IMR-90 (cell line): ENCODE data around the gene NR2F1. TPM values are rescaled to one million over a fixed set of nuclear protein-coding genes. Genes with fewer than 3 reads are reported as not detected.

Experiments used
- ATAC-seq: fragments of 200-7000 bp; cut with Tn5 transposase; 2 replicates; pipeline ENCODE4 v1.9.1; 2020; ENCODE audit warnings: low read depth, mild to moderate bottlenecking, moderate library complexity
- BruUV-seq: library from RNA; stranded (reverse); fragments of 400-500 nt; replicated peaks from 2 replicates; lab custom pipeline; 2021; lab: Mats Ljungman, UMichigan
- CTCF ChIA-PET: fragments of 300-600 bp; formaldehyde crosslinking; extraction: SDS; loops from one replicate; lab custom pipeline; 2021; ENCODE audit warnings: antibody characterized with exemption; lab: Yijun Ruan, JAX
- POLR2A ChIA-PET: fragments of 300-600 bp; sonication (Branson Sonifier 250); formaldehyde crosslinking; loops from one replicate; lab custom pipeline; 2022; ENCODE audit warnings: antibody characterized with exemption; ENCODE audit not compliant: unreplicated experiment; lab: Charles Lee
- DNase-seq: peaks from one replicate; pipeline ENCODE4 v3.0.0; 2013
- H2AFZ ChIP-seq: replicated peaks from 2 replicates; pipeline ENCODE3; 2013; ENCODE audit warnings: low read length, mild to moderate bottlenecking; ENCODE audit not compliant: poor library complexity
- H2AK5ac ChIP-seq: 2 replicates; pipeline ENCODE4 v1.6.1; 2013; ENCODE audit warnings: low read depth, low read length, inconsistent platforms
- H2AK9ac ChIP-seq: replicated peaks from 2 replicates; pipeline ENCODE3; 2013; ENCODE audit warnings: mild to moderate bottlenecking, low read depth, low read length, moderate library complexity; ENCODE audit not compliant: poor library complexity
- H2BK120ac ChIP-seq: 2 replicates; pipeline ENCODE4 v1.6.1; 2013; ENCODE audit warnings: low read depth, low read length, inconsistent platforms
- H2BK15ac ChIP-seq: 3 replicates; pipeline ENCODE4 v1.6.1; 2013; ENCODE audit warnings: low read depth, low read length, inconsistent platforms
- H2BK20ac ChIP-seq: 2 replicates; pipeline ENCODE4 v1.6.1; 2013; ENCODE audit warnings: low read depth, mild to moderate bottlenecking, inconsistent platforms, low read length, moderate library complexity
- H2BK5ac ChIP-seq: 2 replicates; pipeline ENCODE4 v1.6.1; 2013; ENCODE audit warnings: mild to moderate bottlenecking, low read depth, low read length, inconsistent platforms; ENCODE audit not compliant: poor library complexity, severe bottlenecking
- H3K14ac ChIP-seq: replicated peaks from 2 replicates; pipeline ENCODE4 v1.6.1; 2013; ENCODE audit warnings: low read depth, low read length, inconsistent platforms
- H3K18ac ChIP-seq: 2 replicates; pipeline ENCODE4 v1.6.1; 2013; ENCODE audit warnings: low read depth, low read length, control low read depth
- H3K23ac ChIP-seq: 2 replicates; pipeline ENCODE4 v1.6.1; 2013; ENCODE audit warnings: low read depth, low read length, inconsistent platforms
- H3K27ac ChIP-seq: 2 replicates; pipeline ENCODE4 v1.5.1; 2013; ENCODE audit warnings: mild to moderate bottlenecking, control low read depth, low read length; ENCODE audit not compliant: insufficient read depth
- H3K27me3 ChIP-seq: 2 replicates; pipeline ENCODE4 v1.6.1; 2013; ENCODE audit warnings: low read length; ENCODE audit not compliant: control insufficient read depth, insufficient read depth
- H3K36me3 ChIP-seq: 2 replicates; pipeline ENCODE4 v1.6.1; 2013; ENCODE audit warnings: low read length, mixed read lengths; ENCODE audit not compliant: control insufficient read depth, insufficient read depth
- H3K4ac ChIP-seq: 2 replicates; pipeline ENCODE4 v1.6.1; 2013; ENCODE audit warnings: low read depth, low read length, inconsistent platforms
- H3K4me1 ChIP-seq: 2 replicates; pipeline ENCODE4 v1.6.1; 2013; ENCODE audit warnings: low read length, mixed read lengths; ENCODE audit not compliant: control insufficient read depth, insufficient read depth
- H3K4me2 ChIP-seq: 2 replicates; pipeline ENCODE4 v1.6.1; 2013; ENCODE audit warnings: low read depth, mild to moderate bottlenecking, control low read depth, low read length, moderate library complexity
- H3K4me3 ChIP-seq: 2 replicates; pipeline ENCODE4 v1.5.1; 2013; ENCODE audit warnings: low read depth, mild to moderate bottlenecking, control low read depth, low read length, moderate library complexity; ENCODE audit not compliant: insufficient read depth
- H3K56ac ChIP-seq: 2 replicates; pipeline ENCODE4 v1.6.1; 2013; ENCODE audit warnings: low read length, inconsistent platforms; ENCODE audit not compliant: insufficient read depth; ENCODE audit errors: extremely low read depth
- H3K79me1 ChIP-seq, 2 experiments: 2 replicates each; pipeline ENCODE4 v1.6.1; 2013; ENCODE audit warnings: low read length in 2 of 2, inconsistent platforms in 1 of 2, low read depth in 1 of 2
- H3K9ac ChIP-seq: 2 replicates; pipeline ENCODE4 v1.6.1; 2013; ENCODE audit warnings: low read depth, low read length, control low read depth
- H3K9me1 ChIP-seq: 2 replicates; pipeline ENCODE4 v1.6.1; 2013; ENCODE audit warnings: low read length, inconsistent platforms; ENCODE audit not compliant: insufficient read depth
- H3K9me3 ChIP-seq: 2 replicates; pipeline ENCODE4 v1.6.1; 2013; ENCODE audit warnings: low read length; ENCODE audit not compliant: control insufficient read depth, insufficient read depth
- H4K20me1 ChIP-seq: 2 replicates; pipeline ENCODE4 v1.6.1; 2013; ENCODE audit warnings: low read length, inconsistent platforms; ENCODE audit not compliant: insufficient read depth
- H4K5ac ChIP-seq: 2 replicates; pipeline ENCODE4 v1.6.1; 2013; ENCODE audit warnings: mild to moderate bottlenecking, low read depth, low read length, control low read depth
- H4K8ac ChIP-seq, 2 experiments: 2 replicates each; pipeline ENCODE4 v1.6.1; 2013; ENCODE audit warnings: low read depth in 2 of 2, low read length in 2 of 2, control low read depth in 1 of 2, inconsistent platforms in 1 of 2
- H4K91ac ChIP-seq: 2 replicates; pipeline ENCODE4 v1.6.1; 2013; ENCODE audit warnings: low read depth, low read length, inconsistent platforms; ENCODE audit not compliant: insufficient read depth
- BHLHE40 ChIP-seq: fragments of 150-350 bp; IDR thresholded peaks from 2 replicates; pipeline ENCODE4 v1.6.1; 2016; ENCODE audit warnings: mild to moderate bottlenecking, low read depth, low read length
- CEBPB ChIP-seq: IDR thresholded peaks from 2 replicates; pipeline ENCODE4 v1.6.1; 2012; ENCODE audit warnings: low read depth, low read length, improper control_type of control experiment
- CTCF ChIP-seq: conservative IDR thresholded peaks from 2 replicates; pipeline ENCODE4 v1.5.1; 2012; ENCODE audit warnings: mild to moderate bottlenecking, low read depth, low read length, improper control_type of control experiment
- FOS ChIP-seq: fragments of 150-350 bp; IDR thresholded peaks from 2 replicates; pipeline ENCODE4 v1.6.1; 2016; ENCODE audit warnings: low read depth, low read length
- POLR2A ChIP-seq: IDR thresholded peaks from 2 replicates; pipeline ENCODE4 v1.6.1; 2012; ENCODE audit warnings: mild to moderate bottlenecking, low read depth, low read length
- RAD21 ChIP-seq: IDR thresholded peaks from 2 replicates; pipeline ENCODE4 v1.6.1; 2012; ENCODE audit warnings: low read length, improper control_type of control experiment
- USF2 ChIP-seq: fragments of 150-350 bp; IDR thresholded peaks from 2 replicates; pipeline ENCODE4 v1.6.1; 2017; ENCODE audit warnings: mild to moderate bottlenecking, antibody characterized with exemption, low read length, low read depth
- WGBS, 2 experiments: methylation state at CpG; one replicate each; pipeline versions ENCODE4 v1.1.5 to v1.1.7; 2013; ENCODE audit warnings: missing lambda C conversion rate in 2 of 2; ENCODE audit not compliant: insufficient read length in 1 of 2; ENCODE audit errors: extremely low coverage in 2 of 2; 5-methylcytosine and 5-hydroxymethylcytosine counted together
- dilution Hi-C: fragments of 300-500 bp; cut with HindIII; formaldehyde crosslinking; loops from one replicate; pipeline ENCODE4 v1.14.3; 2018; ENCODE audit warnings: low sequenced_read_pairs; ENCODE audit not compliant: unreplicated experiment
- in situ Hi-C: fragments of 300-500 bp; cut with MboI; formaldehyde crosslinking; loops from 3 replicates; pipeline ENCODE4 v1.14.3; 2019; ENCODE audit warnings: low sequenced_read_pairs, inconsistent platforms, mixed read lengths
- intact Hi-C: fragments of 100-400 bp; cut with micrococcal nuclease; formaldehyde crosslinking; loops from 2 replicates; pipeline ENCODE4 v1.10.0; 2022
- polyA plus RNA-seq, 3 experiments: library from polyadenylated mRNA; depleted of rRNA; stranded (reverse); fragments of >200 nt; gene quantifications; 2 replicates each; pipeline ENCODE4 v1.2.3, GENCODE V29; 2012; ENCODE audit warnings: low replicate concordance in 1 of 3
- total RNA-seq: library from RNA; depleted of rRNA; stranded (reverse); fragments of >200 nt; gene quantifications from 2 replicates; pipeline ENCODE4 v1.2.3, GENCODE V29; 2012

Gene NR2F1
- total and polyA plus RNA-seq, 2 of the 4 experiments (the other 2 are of a cell fraction), result 19.0 to 160 TPM

- DNase-seq (peak; percentile 67), ATAC-seq (no peak)
- H2BK5ac ChIP-seq, result peak overlapping the region; percentile 75
- BruUV-seq, result no TSS peak
- H2AK9ac ChIP-seq, result no peak overlapping the region
- peak overlapping the region; percentile 71 for H3K18ac ChIP-seq
- peak overlapping the region; percentile 75 for H4K5ac ChIP-seq
- H3K9ac ChIP-seq, result peak overlapping the region; percentile 34
- H3K4ac ChIP-seq, result peak overlapping the region; percentile 66
- peak overlapping the region; percentile 55 for H2AFZ ChIP-seq
- 0 out of 3 replicates have a peak overlapping the region, but pooled peaks have one; percentile 58 for H2BK15ac ChIP-seq
- in situ Hi-C loops, result no loop called here
- H3K14ac ChIP-seq, result peak overlapping the region; percentile 33; the same call in 1 of the 2 replicates
- 0 out of 2 replicates have a peak, but pooled peaks cover 10% of the 10 kb centered on the region for H3K9me1 ChIP-seq
- peak overlapping the region; percentile 58 for H2BK120ac ChIP-seq
- dilution Hi-C loops, result no loop called here
- H3K4me3 ChIP-seq, result peak overlapping the region; percentile 30
- ChIA-PET POLR2A (interaction anchor here (0.6 to 3.2 kb wide), 4 partner anchors 9 to 1448 kb away, joined by 3 to 12 read pairs (median 6); no protein-coding TSS in a partner anchor), CTCF (interaction anchor here (0.6 to 2.0 kb wide), 5 partner anchors 11 to 801 kb away, joined by 3 to 8 read pairs (median 4); no protein-coding TSS in a partner anchor)
- no peaks in the 10 kb centered on the region for H3K27me3 ChIP-seq
- no peaks in the 10 kb centered on the region for H4K20me1 ChIP-seq
- peak overlapping the region; percentile 94 for H3K4me2 ChIP-seq
- H3K27ac ChIP-seq, result peak overlapping the region; percentile 73; the same call in 1 of the 2 replicates
- peak overlapping the region; percentile 3 to 73; a peak in 3 of 4 replicates for H4K8ac ChIP-seq
- TF ChIP-seq CEBPB (peak; percentile 25; the same call in 1 of the 2 replicates), FOS (no peak), USF2 (0 out of 2 replicates have a peak, but pooled peaks have one; percentile 34), CTCF (no peak), POLR2A (no peak), RAD21 (no peak), BHLHE40 (peak; percentile 59; the same call in 1 of the 2 replicates)
- no peak overlapping the region for H2AK5ac ChIP-seq
- H3K4me1 ChIP-seq, result peaks cover 20% of the 10 kb centered on the region
- WGBS, 2 experiments, result 80% methylated on average over 1 of the region's 8 CpGs; no CpG with 5 or more reads in 1 of the 2 experiments
- peaks cover 8 to 22% of the 10 kb centered on the region in 2 experiments; a peak in 3 of 4 replicates for H3K79me1 ChIP-seq
- H3K9me3 ChIP-seq, result no peaks in the 10 kb centered on the region
- intact Hi-C loops, result loop anchor here (5.0 to 10.0 kb wide), 2 partner anchors 1014 to 1092 kb away; partner anchors contain the start of genes KIAA0825 and SLF1
- peak overlapping the region; percentile 65 for H3K23ac ChIP-seq
- H3K56ac ChIP-seq, result peak overlapping the region; percentile 73; the same call in 1 of the 2 replicates
- H3K36me3 ChIP-seq, result peaks cover 6% of the 10 kb centered on the region; the same call in 1 of the 2 replicates
- H2BK20ac ChIP-seq, result peak overlapping the region; percentile 54
- peak overlapping the region; percentile 44; the same call in 1 of the 2 replicates for H4K91ac ChIP-seq
Observed at GRCh38 chr5:93600409-93601070, 17.5 kb downstream of the NR2F1 start.
